H9 (cell line): Measurements from ENCODE around the gene FGFR1OP2. TPM values are rescaled to one million over a fixed set of nuclear protein-coding genes. Genes with fewer than 3 reads are reported as not detected.

Source experiments
- DNase-seq: peaks from one replicate; pipeline ENCODE4 v3.0.0-alpha.2; 2017
- H2AFZ ChIP-seq: one replicate; pipeline ENCODE4 v1.6.1; 2013; ENCODE audit warnings: mild to moderate bottlenecking, low read length, control low read depth, moderate library complexity
- H2AK5ac ChIP-seq: 2 replicates; pipeline ENCODE4 v1.6.1; 2013; ENCODE audit warnings: low read length, control low read depth, mixed read lengths; ENCODE audit not compliant: insufficient read length
- H2BK120ac ChIP-seq: one replicate; pipeline ENCODE4 v1.6.1; 2013; ENCODE audit warnings: low read depth, mild to moderate bottlenecking, low read length, control low read depth, inconsistent platforms; ENCODE audit not compliant: poor library complexity, severe bottlenecking
- H2BK12ac ChIP-seq: 2 replicates; pipeline ENCODE4 v1.6.1; 2013; ENCODE audit warnings: low read length, control low read depth, mixed read lengths, low read depth; ENCODE audit not compliant: insufficient read length
- H2BK15ac ChIP-seq: 2 replicates; pipeline ENCODE4 v1.6.1; 2013; ENCODE audit warnings: low read depth, low read length, control low read depth
- H2BK20ac ChIP-seq: one replicate; pipeline ENCODE4 v1.6.1; 2013; ENCODE audit warnings: low read depth, mild to moderate bottlenecking, low read length, control low read depth, inconsistent platforms; ENCODE audit not compliant: poor library complexity, severe bottlenecking
- H2BK5ac ChIP-seq: 2 replicates; pipeline ENCODE4 v1.6.1; 2013; ENCODE audit warnings: low read length, control low read depth, mixed read lengths; ENCODE audit not compliant: insufficient read length
- H3K14ac ChIP-seq: 2 replicates; pipeline ENCODE4 v1.6.1; 2013; ENCODE audit warnings: low read length, control low read depth; ENCODE audit not compliant: insufficient read depth
- H3K18ac ChIP-seq: 2 replicates; pipeline ENCODE4 v1.6.1; 2013; ENCODE audit warnings: low read depth, mild to moderate bottlenecking, mixed read lengths, low read length, control low read depth; ENCODE audit not compliant: insufficient read length
- H3K23ac ChIP-seq: 2 replicates; pipeline ENCODE4 v1.6.1; 2013; ENCODE audit warnings: low read length, control low read depth, mixed read lengths, low read depth; ENCODE audit not compliant: insufficient read length
- H3K23me2 ChIP-seq: 2 replicates; pipeline ENCODE4 v1.6.1; 2013; ENCODE audit warnings: low read depth, mild to moderate bottlenecking, mixed read lengths, low read length, control low read depth; ENCODE audit not compliant: insufficient read length, poor library complexity, severe bottlenecking
- H3K27ac ChIP-seq: 2 replicates; pipeline ENCODE4 v1.5.1; 2013; ENCODE audit warnings: low read length, control low read depth, mixed read lengths, low read depth; ENCODE audit not compliant: insufficient read length
- H3K27me3 ChIP-seq: 2 replicates; pipeline ENCODE4 v1.6.1; 2013; ENCODE audit warnings: low read length, control low read depth, inconsistent platforms; ENCODE audit not compliant: insufficient read depth
- H3K4ac ChIP-seq: 2 replicates; pipeline ENCODE4 v1.6.1; 2013; ENCODE audit warnings: low read depth, mild to moderate bottlenecking, control low read depth, inconsistent platforms, low read length, moderate library complexity
- H3K4me1 ChIP-seq: 2 replicates; pipeline ENCODE4 v1.6.1; 2013; ENCODE audit warnings: low read length, control low read depth, inconsistent platforms; ENCODE audit not compliant: insufficient read depth
- H3K4me2 ChIP-seq: 2 replicates; pipeline ENCODE4 v1.6.1; 2013; ENCODE audit warnings: low read length, control low read depth, mixed read lengths; ENCODE audit not compliant: insufficient read length, insufficient read depth
- H3K56ac ChIP-seq: 2 replicates; pipeline ENCODE4 v1.6.1; 2013; ENCODE audit warnings: low read depth, mild to moderate bottlenecking, mixed read lengths, low read length, control low read depth; ENCODE audit not compliant: insufficient read length
- H3K79me1 ChIP-seq: 2 replicates; pipeline ENCODE4 v1.6.1; 2013; ENCODE audit warnings: low read depth, mild to moderate bottlenecking, moderate library complexity, low read length, control low read depth, inconsistent platforms; ENCODE audit not compliant: insufficient read depth, poor library complexity, severe bottlenecking
- H3K79me2 ChIP-seq: 2 replicates; pipeline ENCODE4 v1.6.1; 2013; ENCODE audit warnings: low read length, control low read depth, inconsistent platforms; ENCODE audit not compliant: insufficient read depth
- H3K9ac ChIP-seq: 2 replicates; pipeline ENCODE4 v1.6.1; 2013; ENCODE audit warnings: low read length, control low read depth, mixed read lengths; ENCODE audit not compliant: insufficient read length; ENCODE audit errors: extremely low read depth
- H3K9me3 ChIP-seq: one replicate; pipeline ENCODE4 v1.6.1; 2013; ENCODE audit warnings: low read depth, low read length, inconsistent platforms; ENCODE audit not compliant: control insufficient read depth
- H3T11ph ChIP-seq: one replicate; pipeline ENCODE4 v1.6.1; 2013; ENCODE audit warnings: mild to moderate bottlenecking, low read length, control low read depth, inconsistent platforms
- H4K20me1 ChIP-seq: one replicate; pipeline ENCODE4 v1.6.1; 2013; ENCODE audit not compliant: control insufficient read depth, insufficient read length, insufficient read depth
- H4K5ac ChIP-seq: 2 replicates; pipeline ENCODE4 v1.6.1; 2013; ENCODE audit warnings: low read depth, mild to moderate bottlenecking, mixed read lengths, low read length, control low read depth; ENCODE audit not compliant: insufficient read length
- H4K8ac ChIP-seq: replicated peaks from 2 replicates; pipeline ENCODE4 v1.6.1; 2013; ENCODE audit warnings: low read length, control low read depth, mixed read lengths, low read depth; ENCODE audit not compliant: insufficient read length
- H4K91ac ChIP-seq: 2 replicates; pipeline ENCODE4 v1.6.1; 2013; ENCODE audit warnings: low read depth, mild to moderate bottlenecking, moderate library complexity, mixed read lengths, low read length, control low read depth; ENCODE audit not compliant: insufficient read length
- H3K27ac Mint-ChIP-seq, 3 experiments: 2 replicates in 2 of 3; 3 replicates in 1 of 3; pipeline ENCODE4 v1.8.0; 2020 to 2021; ENCODE audit warnings: mixed read lengths in 3 of 3, mild to moderate bottlenecking in 1 of 3, moderate library complexity in 1 of 3
- H3K27me3 Mint-ChIP-seq: 2 replicates; pipeline ENCODE4 v1.8.0; 2021; ENCODE audit warnings: low read depth, mild to moderate bottlenecking, moderate library complexity, mixed read lengths
- H3K36me3 Mint-ChIP-seq, 3 experiments: 2 replicates in 2 of 3; 3 replicates in 1 of 3; pipeline ENCODE4 v1.8.0; 2020 to 2021; ENCODE audit warnings: low read depth in 3 of 3, mixed read lengths in 3 of 3; ENCODE audit not compliant: insufficient read depth in 1 of 3
- H3K4me1 Mint-ChIP-seq, 2 experiments: 2 replicates each; pipeline ENCODE4 v1.8.0; 2020; ENCODE audit warnings: mixed read lengths in 2 of 2
- H3K4me3 Mint-ChIP-seq, 2 experiments: 2 replicates in 1 of 2; 3 replicates in 1 of 2; pipeline ENCODE4 v1.8.0; 2020 to 2021; ENCODE audit warnings: mild to moderate bottlenecking in 2 of 2, mixed read lengths in 2 of 2, moderate library complexity in 1 of 2
- H3K9me3 Mint-ChIP-seq, 2 experiments: 2 replicates in 1 of 2; 3 replicates in 1 of 2; pipeline ENCODE4 v1.8.0; 2020; ENCODE audit warnings: mild to moderate bottlenecking in 2 of 2, mixed read lengths in 2 of 2, moderate library complexity in 1 of 2
- WGBS: extraction: QIAGEN DNeasy Blood & Tissue Kit; methylation state at CpG from one replicate; pipeline ENCODE4 v1.1.7; 2013; ENCODE audit warnings: missing lambda C conversion rate, low lambda C conversion rate, mixed read lengths; ENCODE audit not compliant: insufficient read length; ENCODE audit errors: extremely low coverage; 5-methylcytosine and 5-hydroxymethylcytosine counted together
- total RNA-seq: library from RNA; stranded (reverse); gene quantifications from 2 replicates; pipeline ENCODE4 v1.2.1, GENCODE V29; 2021
- TF ChIP-seq, protein P1 (sequence below): fragments of 200-600 bp; sonication (generic); conservative IDR thresholded peaks from 3 replicates; pipeline ENCODE4 v1.8.0; 2021; ENCODE audit warnings: antibody characterized with exemption, mild to moderate bottlenecking

The FGFR1OP2 gene
- total RNA-seq, 1 experiment from 2014 or later: 30.0 TPM

DNA sequence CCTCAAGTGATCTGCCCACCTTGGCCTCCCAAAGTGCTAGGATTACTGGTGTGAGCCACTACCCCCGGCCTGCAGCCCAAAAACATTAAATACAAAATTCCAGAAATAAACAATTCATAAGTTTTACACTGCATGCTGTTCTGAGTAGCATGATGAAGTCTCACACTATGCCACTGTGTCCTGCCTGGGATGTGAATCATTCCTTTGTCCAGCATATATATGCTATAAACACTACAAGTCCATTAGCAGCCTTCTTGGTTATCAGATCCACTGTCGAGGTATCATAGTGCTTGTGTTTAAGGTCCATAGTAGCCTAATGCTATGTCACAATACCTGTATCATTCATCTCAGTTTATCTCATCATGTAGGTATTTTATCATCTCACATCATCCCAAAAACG, 16.4 kb upstream of the FGFR1OP2 start:
- Mint-ChIP-seq H3K27ac (no peak overlapping the region; a peak in 1 of 7 replicates), H3K9me3 (no peaks in the 10 kb centered on the region), H3K36me3 (peaks cover 5 to 50% (median 48%) of the 10 kb centered on the region in 3 experiments; a peak in 5 of 7 replicates), H3K4me3 (no peak overlapping the region), H3K27me3 (no peaks in the 10 kb centered on the region), H3K4me1 (0 out of 4 replicates have a peak, but pooled peaks cover 0 to 2% of the 10 kb centered on the region in 2 experiments)
- Histone ChIP-seq H2BK20ac (no peak overlapping the region), H3K4me2 (no peak overlapping the region), H3K79me1 (no peaks in the 10 kb centered on the region), H3K18ac (no peak overlapping the region), H3K9ac (no peak overlapping the region), H3K23ac (no peak overlapping the region), H4K20me1 (no peaks in the 10 kb centered on the region), H3K27ac (no peak overlapping the region), H3K4ac (no peak overlapping the region), H3K27me3 (no peaks in the 10 kb centered on the region), H2BK15ac (no peak overlapping the region), H3K9me3 (no peaks in the 10 kb centered on the region), H3K14ac (no peak overlapping the region), H4K8ac (no peak overlapping the region), H2AK5ac (no peak overlapping the region), H2AFZ (no peak overlapping the region), H3K56ac (no peak overlapping the region), H3K4me1 (no peaks in the 10 kb centered on the region), H2BK120ac (no peak overlapping the region), H3K23me2 (no peaks in the 10 kb centered on the region), H3K79me2 (no peaks in the 10 kb centered on the region), H4K5ac (no peak overlapping the region), H2BK5ac (no peak overlapping the region), H3T11ph (no peak overlapping the region), H2BK12ac (no peak overlapping the region), H4K91ac (no peak overlapping the region)
- WGBS: no CpG with 5 or more reads among the region's 3 CpGs
- TF ChIP-seq, protein P1, sequence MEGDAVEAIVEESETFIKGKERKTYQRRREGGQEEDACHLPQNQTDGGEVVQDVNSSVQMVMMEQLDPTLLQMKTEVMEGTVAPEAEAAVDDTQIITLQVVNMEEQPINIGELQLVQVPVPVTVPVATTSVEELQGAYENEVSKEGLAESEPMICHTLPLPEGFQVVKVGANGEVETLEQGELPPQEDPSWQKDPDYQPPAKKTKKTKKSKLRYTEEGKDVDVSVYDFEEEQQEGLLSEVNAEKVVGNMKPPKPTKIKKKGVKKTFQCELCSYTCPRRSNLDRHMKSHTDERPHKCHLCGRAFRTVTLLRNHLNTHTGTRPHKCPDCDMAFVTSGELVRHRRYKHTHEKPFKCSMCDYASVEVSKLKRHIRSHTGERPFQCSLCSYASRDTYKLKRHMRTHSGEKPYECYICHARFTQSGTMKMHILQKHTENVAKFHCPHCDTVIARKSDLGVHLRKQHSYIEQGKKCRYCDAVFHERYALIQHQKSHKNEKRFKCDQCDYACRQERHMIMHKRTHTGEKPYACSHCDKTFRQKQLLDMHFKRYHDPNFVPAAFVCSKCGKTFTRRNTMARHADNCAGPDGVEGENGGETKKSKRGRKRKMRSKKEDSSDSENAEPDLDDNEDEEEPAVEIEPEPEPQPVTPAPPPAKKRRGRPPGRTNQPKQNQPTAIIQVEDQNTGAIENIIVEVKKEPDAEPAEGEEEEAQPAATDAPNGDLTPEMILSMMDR: no peak
- DNase-seq: no peak
